Liver (tissue), 3 donors: ENCODE results near the gene TMOD4.

ENCODE experiments used
- ATF3 ChIP-seq: IDR thresholded peaks from 2 replicates; pipeline ENCODE4 v1.6.1; 2016; ENCODE audit warnings: antibody characterized with exemption
- CTCF ChIP-seq: fragments of 150-350 bp; IDR thresholded peaks from 2 replicates; pipeline ENCODE4 v1.5.1; 2017; ENCODE audit warnings: improper control_type of control experiment, low read depth, low read length; ENCODE audit not compliant: missing input control
- EGR1 ChIP-seq, 2 donors: IDR thresholded peaks; 2 replicates each; pipeline ENCODE4 v1.6.1; 2016 to 2018; ENCODE audit warnings: antibody characterized with exemption in 2 of 2, low read depth in 2 of 2
- GABPA ChIP-seq, 2 donors: IDR thresholded peaks in 1 of 2; conservative IDR thresholded peaks in 1 of 2; 2 replicates each; pipeline ENCODE4 v1.6.1; 2016; ENCODE audit warnings: antibody characterized with exemption in 2 of 2, mild to moderate bottlenecking in 1 of 2, moderate library complexity in 1 of 2
- JUND ChIP-seq, 2 donors: IDR thresholded peaks; 2 replicates each; pipeline ENCODE4 v1.6.1; 2016; ENCODE audit warnings: antibody characterized with exemption in 2 of 2
- RAD21 ChIP-seq, 2 donors: IDR thresholded peaks; 2 replicates each; pipeline ENCODE4 v1.6.1; 2016; ENCODE audit warnings: antibody characterized with exemption in 2 of 2, mild to moderate bottlenecking in 2 of 2
- REST ChIP-seq: IDR thresholded peaks from 2 replicates; pipeline ENCODE4 v1.6.1; 2016; ENCODE audit warnings: antibody characterized with exemption, mild to moderate bottlenecking
- RXRA ChIP-seq, 2 donors: IDR thresholded peaks; 2 replicates each; pipeline ENCODE4 v1.6.1; 2017 to 2018; ENCODE audit warnings: antibody characterized with exemption in 2 of 2, mild to moderate bottlenecking in 1 of 2
- SP1 ChIP-seq: IDR thresholded peaks from 2 replicates; pipeline ENCODE4 v1.6.1; 2018; ENCODE audit warnings: antibody characterized with exemption, mild to moderate bottlenecking
- donor health status: healthy.
- donor health status: healthy.

GRCh38 chr1:151192047-151192446 is 16.3 kb upstream of the TMOD4 start:
- TF ChIP-seq CTCF (no peak), JUND (IDR thresholded peaks at IDR 0.05) (no peak), ATF3 (no peak), RAD21 (IDR thresholded peaks at IDR 0.05) (no peak), GABPA (IDR thresholded peaks at IDR 0.05 in 1 of 2, conservative IDR thresholded peaks at IDR 0.05 in 1 of 2) (no peak), RXRA (IDR thresholded peaks at IDR 0.05) (no peak), EGR1 (IDR thresholded peaks at IDR 0.05; ENCODE audit: low read depth in 2 of 2) (no peak), REST (no peak), SP1 (no peak)
